Renal cortex interstitium (tissue), 11 donors: ENCODE results near the gene ADPGK. TPM values are rescaled to one million over a fixed set of nuclear protein-coding genes. Genes with fewer than 3 reads are reported as not detected.

ENCODE experiments used
- DNase-seq, 11 donors: peaks; one replicate each; pipeline ENCODE4 v3.0.0-alpha.2; 2013; ENCODE audit warnings: low read depth in 9 of 11, low spot score in 4 of 11; ENCODE audit errors: extremely low read depth in 1 of 11
- polyA plus RNA-seq, 3 donors: library from polyadenylated mRNA; unstranded; fragments of 120-200 nt; gene quantifications; one replicate each; pipeline ENCODE4 v1.2.1, GENCODE V29; 2013; ENCODE audit not compliant: insufficient read length in 3 of 3

Gene ADPGK
- polyA plus RNA-seq, 3 donors: 46.6 to 74.5 (median 51.2) TPM

- peak in 4 of 11 donors; percentile 24 to 48 (median 40) for DNase-seq
Measured at GRCh38 chr15:72796515-72797337, 13.2 kb upstream of the ADPGK start.

- no peak for DNase-seq
Measured at GRCh38 chr15:72796210-72796514, 12.6 kb upstream of the ADPGK start.

- DNase-seq: no peak
Measured at GRCh38 chr15:72793766-72794660, 10.5 kb upstream of the ADPGK start.

- no peak for DNase-seq
Measured at GRCh38 chr15:72792431-72792830, 8.9 kb upstream of the ADPGK start.

GRCh38 chr15:72790302-72790910 lies 6.8 kb upstream of the ADPGK start:
- DNase-seq: no peak

GRCh38 chr15:72787526-72787925 lies 4.0 kb upstream of the ADPGK start:
- DNase-seq: no peak

- DNase-seq: no peak
Measured at GRCh38 chr15:72786676-72787345, 3.3 kb upstream of the ADPGK start.

GRCh38 chr15:72786242-72786641 lies 2.7 kb upstream of the ADPGK start:
- DNase-seq: no peak

- no peak for DNase-seq
Measured at GRCh38 chr15:72785841-72786240, 2.3 kb upstream of the ADPGK start.

- DNase-seq: no peak
Measured at GRCh38 chr15:72785432-72785831, 1.9 kb upstream of the ADPGK start.

- DNase-seq: no peak
Measured at GRCh38 chr15:72784456-72784876, 908 bp upstream of the ADPGK start.

GRCh38 chr15:72783004-72783639 lies 436 bp downstream of the ADPGK start:
- DNase-seq: no peak

GRCh38 chr15:72782274-72783003 lies 1.1 kb downstream of the ADPGK start:
- DNase-seq: no peak

- DNase-seq: no peak
Measured at GRCh38 chr15:72781631-72782030, 1.9 kb downstream of the ADPGK start.

- no peak for DNase-seq
Measured at GRCh38 chr15:72778796-72779195, 4.8 kb downstream of the ADPGK start.

GRCh38 chr15:72774696-72775383 lies 8.7 kb downstream of the ADPGK start:
- DNase-seq: no peak

GRCh38 chr15:72771329-72771725 lies 12.2 kb downstream of the ADPGK start:
- DNase-seq: no peak
